ENCODE measurements around the gene EIF1.
"Not testable (repeated sequence)": the region's sequence is repeated elsewhere in the genome, so short reads cannot be mapped to it uniquely, and the experiment has no call there.

Gene EIF1

DNA sequence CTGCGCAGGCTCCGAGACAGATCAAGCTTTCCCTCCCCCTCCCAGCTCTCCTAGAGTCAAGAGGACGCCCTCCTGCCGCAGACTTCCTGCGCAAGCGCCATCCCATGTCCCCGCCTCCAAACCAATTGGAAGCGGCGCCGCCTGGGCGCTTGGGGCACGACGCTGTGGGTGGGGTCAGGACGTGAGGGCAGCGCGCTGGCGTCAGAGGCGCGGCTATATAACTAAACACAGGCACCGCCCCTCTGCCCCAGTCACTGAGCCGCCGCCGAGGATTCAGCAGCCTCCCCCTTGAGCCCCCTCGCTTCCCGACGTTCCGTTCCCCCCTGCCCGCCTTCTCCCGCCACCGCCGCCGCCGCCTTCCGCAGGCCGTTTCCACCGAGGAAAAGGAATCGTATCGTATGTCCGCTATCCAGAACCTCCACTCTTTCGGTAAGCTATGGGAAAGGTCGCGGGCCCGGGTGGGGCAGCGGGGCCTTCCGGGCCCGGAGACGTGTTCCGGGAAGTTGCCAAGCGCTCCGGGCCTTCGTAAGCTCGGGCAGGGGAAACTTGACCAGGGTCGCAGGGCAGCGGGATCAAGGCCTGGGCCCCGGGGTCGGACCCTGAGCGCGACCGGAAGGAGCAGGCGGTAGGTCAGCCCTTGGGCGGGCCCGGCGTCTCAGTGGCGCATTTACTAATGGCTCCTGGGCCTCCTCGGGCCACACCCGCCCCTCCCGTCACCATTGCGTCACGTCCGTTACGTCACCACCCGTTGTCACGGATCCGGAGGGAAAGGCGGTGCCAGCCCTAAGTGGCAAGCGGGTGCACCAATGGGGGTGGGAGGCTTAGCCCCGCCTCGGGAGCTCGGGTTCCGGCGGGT, at the start of gene EIF1:
Gene EIF1, plus strand, starts transcription at position 245 of the 856 bp plus-strand sequence. Its CDS starts 154 bp downstream, at position 399.
- Mint-ChIP-seq H3K9me3 (no peaks in the 10 kb centered on the region), H3K27ac (peak within 1 kb of the TSS; percentile 94), H3K4me3 (peak within 1 kb of the TSS; percentile 94), H3K27me3 (no peaks in the 10 kb centered on the region), H3K36me3 (ENCODE audit: low read depth) (peaks cover 49% of the 10 kb centered on the region), H3K4me1 (peaks cover 41% of the 10 kb centered on the region)
- DNase-seq (peak; percentile 100), ATAC-seq (peak; percentile 79)

DNA sequence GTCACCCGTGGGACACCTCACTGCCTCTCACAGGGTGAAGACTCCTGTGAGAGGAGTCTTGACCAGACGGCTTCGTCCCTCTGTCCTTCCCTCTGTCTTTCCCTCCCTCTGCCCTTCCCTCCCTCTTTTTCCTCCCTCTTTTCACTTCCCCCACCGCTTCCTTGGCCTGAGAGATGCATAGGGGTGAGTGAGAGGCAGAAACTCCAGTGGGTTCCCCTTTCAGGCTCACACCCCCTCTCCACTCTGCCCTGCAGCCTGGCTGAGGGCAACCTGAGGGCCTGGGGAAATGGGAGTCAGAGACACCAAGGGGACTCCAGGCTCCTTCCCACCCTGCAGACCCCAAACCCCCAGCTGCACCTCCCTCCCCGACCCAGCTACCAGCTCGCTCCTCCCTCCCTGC, 49.7 kb upstream of the EIF1 start:
- H3K4me1 Mint-ChIP-seq: no peaks in the 10 kb centered on the region
- H3K27me3 Mint-ChIP-seq: no peaks in the 10 kb centered on the region
- H3K9me3 Mint-ChIP-seq: no peaks in the 10 kb centered on the region
- ATAC-seq: no peak
- no peak overlapping the region for H3K27ac Mint-ChIP-seq
- H3K4me3 Mint-ChIP-seq: no peak overlapping the region
- no peak for DNase-seq
- no peaks in the 10 kb centered on the region for H3K36me3 Mint-ChIP-seq (ENCODE audit: low read depth)

DNA sequence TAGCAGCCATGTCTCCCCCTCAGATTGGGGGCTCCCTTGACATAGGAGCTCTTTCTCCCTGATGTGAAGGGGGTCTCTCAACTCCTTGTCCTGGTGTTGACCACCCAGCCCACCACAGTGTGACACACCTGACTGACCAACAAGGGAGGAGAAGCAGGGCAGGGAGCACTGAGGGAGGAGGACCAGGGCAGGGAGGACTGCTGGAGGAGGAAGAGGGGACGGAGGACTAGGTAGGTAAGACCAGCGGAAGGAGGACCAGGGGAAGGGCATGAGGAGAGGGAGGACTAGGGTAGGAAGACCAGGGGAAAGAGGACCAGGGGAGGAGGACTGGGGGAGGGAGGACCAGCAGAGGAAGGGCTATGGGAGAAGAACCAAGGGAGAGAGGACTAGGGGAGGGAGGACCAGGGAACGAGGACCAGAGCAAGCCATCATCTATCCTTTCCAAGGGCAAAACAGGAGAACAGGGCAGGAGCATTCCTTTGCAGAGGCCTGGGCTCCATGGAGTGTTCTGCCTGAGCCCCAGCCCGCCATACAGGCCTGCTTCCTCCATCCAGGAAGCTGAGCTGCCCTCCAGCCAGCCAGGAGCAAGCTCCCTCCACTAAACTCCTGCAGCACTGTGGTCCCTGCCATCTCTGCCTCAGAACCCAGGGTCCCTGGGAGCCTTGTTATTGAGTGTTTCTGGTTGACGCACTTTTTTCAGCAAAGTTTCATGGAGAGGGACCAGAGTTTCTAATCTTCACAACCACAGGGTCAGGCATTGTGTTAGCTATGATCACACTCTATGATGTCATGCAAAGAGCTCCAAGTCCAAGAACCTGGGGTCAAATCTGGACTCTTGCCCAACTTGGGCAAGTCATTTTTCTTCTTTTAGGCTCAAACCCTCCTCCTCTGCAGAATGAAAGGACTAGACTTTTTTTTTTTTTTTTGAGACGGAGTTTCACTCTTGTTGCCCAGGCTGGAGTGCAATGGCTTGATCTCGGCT, 48.9 kb upstream of the EIF1 start:
- no peaks in the 10 kb centered on the region for H3K27me3 Mint-ChIP-seq
- ATAC-seq: no peak
- no peaks in the 10 kb centered on the region for H3K4me1 Mint-ChIP-seq
- no peak overlapping the region for H3K4me3 Mint-ChIP-seq
- no peak overlapping the region for H3K27ac Mint-ChIP-seq
- DNase-seq: no peak
- no peaks in the 10 kb centered on the region for H3K9me3 Mint-ChIP-seq
- no peaks in the 10 kb centered on the region for H3K36me3 Mint-ChIP-seq (ENCODE audit: low read depth)

DNA sequence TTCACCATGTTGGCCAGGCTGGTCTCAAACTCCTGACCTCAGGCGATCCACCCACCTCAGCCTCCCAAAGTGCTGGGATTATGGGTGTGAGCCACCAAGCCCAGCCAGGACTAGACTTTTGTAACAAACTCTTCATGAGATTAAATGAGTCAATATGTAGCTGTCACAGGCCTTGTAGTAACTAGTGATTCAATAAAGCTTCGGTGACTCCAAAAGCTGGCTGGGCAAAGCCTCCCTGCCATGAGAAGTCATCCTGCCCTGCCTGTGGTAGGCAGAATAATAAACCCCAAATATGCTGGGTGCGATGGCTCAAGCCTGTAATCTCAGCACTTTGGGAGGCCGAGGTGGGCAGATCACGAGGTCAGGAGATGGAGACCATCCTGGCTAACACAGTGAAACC, 48.1 kb upstream of the EIF1 start:
- not testable (repeated sequence) for H3K27ac Mint-ChIP-seq; H3K27me3 Mint-ChIP-seq; DNase-seq; ATAC-seq; H3K36me3 Mint-ChIP-seq (ENCODE audit: low read depth); H3K4me1 Mint-ChIP-seq; H3K9me3 Mint-ChIP-seq; H3K4me3 Mint-ChIP-seq

DNA sequence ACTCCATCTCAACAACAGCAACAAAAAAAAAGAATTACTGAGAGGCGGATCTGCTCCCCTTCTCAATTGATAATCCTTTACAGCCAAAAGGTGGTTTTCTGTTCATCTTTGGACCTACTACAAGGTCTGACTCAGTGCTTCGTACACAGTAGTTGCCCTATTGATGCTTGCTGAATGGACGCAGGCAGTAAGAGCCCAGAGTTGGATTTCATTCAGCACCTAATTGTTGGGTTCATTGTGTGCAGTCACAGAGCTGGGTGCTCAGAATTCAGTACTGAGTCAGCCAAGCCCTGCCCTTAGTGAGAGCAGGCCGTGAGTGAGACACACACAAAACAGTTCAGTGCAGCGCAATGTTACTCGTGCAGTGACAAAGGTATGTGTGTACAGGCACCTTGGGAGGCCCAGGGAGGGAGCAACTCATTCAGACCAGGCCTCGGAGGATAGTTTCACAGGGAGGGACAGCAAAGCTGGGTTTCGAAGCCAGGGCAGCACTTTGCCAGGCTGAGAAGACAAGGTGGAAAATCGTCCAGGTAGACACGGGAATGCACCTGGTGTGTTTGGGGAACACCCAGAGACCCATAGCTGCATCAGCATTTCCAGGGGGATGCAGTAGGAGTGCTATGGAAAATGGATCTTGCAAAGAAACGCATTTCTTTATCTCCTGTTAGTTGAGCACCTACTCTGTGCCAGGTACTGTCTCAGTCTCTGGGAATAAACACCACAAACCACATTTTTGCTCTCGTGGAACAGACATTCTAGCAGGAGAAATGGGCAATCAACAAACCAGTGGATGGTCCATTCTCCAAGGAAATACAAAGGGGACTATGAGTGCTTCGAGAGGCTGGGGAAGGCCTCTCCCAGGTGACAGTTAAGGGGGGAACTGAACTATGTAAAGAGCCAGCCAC, 46.2 kb upstream of the EIF1 start:
- H3K27ac Mint-ChIP-seq: no peak overlapping the region
- H3K36me3 Mint-ChIP-seq (ENCODE audit: low read depth): no peaks in the 10 kb centered on the region
- ATAC-seq: no peak
- no peaks in the 10 kb centered on the region for H3K4me1 Mint-ChIP-seq
- no peak overlapping the region for H3K4me3 Mint-ChIP-seq
- H3K27me3 Mint-ChIP-seq: no peaks in the 10 kb centered on the region
- no peak for DNase-seq
- H3K9me3 Mint-ChIP-seq: no peaks in the 10 kb centered on the region

DNA sequence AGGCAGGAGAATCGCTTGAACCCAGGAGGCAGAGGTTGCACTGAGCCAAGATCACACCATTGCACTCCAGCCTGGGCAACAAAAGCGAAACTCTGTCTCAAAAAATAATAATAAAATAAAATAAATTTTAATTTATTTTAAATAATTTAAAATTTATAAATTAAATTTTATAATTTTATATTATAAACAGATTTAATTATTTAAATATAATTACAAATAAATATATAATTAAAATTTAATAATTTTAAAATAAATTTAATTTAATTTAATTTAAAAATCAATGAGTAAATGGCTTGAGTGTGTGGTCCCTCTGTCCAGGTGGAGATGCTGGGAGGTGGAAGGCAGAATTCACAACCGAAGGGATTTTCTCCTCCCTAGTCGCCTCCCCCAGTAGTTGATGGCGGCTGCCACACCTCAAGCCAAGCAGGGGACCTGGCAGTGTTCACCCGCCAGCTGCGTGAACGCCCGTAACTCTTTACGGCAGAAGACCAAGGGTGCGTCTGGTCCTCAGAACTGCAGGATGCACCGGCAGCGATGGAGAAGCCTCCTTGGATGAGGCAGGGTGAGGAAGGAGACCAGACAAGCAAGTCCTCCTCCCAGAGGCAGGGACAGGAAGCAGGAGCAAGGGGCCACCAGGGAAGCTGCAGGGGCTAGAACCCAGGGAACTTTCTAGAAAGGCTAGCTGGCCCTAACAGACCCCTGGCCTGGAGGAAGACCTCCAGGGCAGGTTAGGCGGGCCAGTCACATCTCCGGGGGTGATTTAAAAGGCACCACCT, 41.5 kb upstream of the EIF1 start:
- ATAC-seq: no peak
- no peak overlapping the region for H3K27ac Mint-ChIP-seq
- H3K4me1 Mint-ChIP-seq: peaks cover 8% of the 10 kb centered on the region
- H3K36me3 Mint-ChIP-seq (ENCODE audit: low read depth): no peaks in the 10 kb centered on the region
- no peak for DNase-seq
- peaks cover 2% of the 10 kb centered on the region for H3K27me3 Mint-ChIP-seq
- H3K9me3 Mint-ChIP-seq: no peaks in the 10 kb centered on the region
- H3K4me3 Mint-ChIP-seq: no peak overlapping the region

DNA sequence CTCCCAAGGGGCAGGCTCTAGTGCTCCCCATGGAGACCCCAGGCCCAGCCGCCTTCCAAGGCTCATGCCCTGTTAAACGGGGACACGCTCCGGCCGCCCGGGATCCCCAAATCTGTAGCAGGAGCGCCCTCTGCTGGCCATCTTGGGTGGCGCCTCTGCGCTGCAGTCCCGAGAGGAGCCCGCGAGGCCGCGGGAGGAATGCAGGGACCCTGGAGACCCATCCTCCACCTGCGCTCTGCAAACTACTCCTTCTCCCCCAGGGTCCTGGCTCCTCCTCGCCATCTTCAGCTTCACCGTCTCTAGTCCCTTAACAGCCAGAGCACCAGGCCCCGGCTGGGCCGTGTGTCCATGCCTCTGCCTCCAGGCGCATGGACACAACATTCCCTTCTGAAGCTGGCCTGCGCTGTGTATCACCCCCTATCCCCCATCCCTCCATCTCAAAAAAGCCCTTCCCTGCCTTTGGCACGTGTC, 40.7 kb upstream of the EIF1 start:
- Mint-ChIP-seq H3K27me3 (peaks cover 2% of the 10 kb centered on the region), H3K4me3 (peak overlapping the region; percentile 35), H3K36me3 (ENCODE audit: low read depth) (no peaks in the 10 kb centered on the region), H3K4me1 (peaks cover 8% of the 10 kb centered on the region), H3K27ac (no peak overlapping the region), H3K9me3 (no peaks in the 10 kb centered on the region)
- ATAC-seq (peak; percentile 74), DNase-seq (peak; percentile 95)

DNA sequence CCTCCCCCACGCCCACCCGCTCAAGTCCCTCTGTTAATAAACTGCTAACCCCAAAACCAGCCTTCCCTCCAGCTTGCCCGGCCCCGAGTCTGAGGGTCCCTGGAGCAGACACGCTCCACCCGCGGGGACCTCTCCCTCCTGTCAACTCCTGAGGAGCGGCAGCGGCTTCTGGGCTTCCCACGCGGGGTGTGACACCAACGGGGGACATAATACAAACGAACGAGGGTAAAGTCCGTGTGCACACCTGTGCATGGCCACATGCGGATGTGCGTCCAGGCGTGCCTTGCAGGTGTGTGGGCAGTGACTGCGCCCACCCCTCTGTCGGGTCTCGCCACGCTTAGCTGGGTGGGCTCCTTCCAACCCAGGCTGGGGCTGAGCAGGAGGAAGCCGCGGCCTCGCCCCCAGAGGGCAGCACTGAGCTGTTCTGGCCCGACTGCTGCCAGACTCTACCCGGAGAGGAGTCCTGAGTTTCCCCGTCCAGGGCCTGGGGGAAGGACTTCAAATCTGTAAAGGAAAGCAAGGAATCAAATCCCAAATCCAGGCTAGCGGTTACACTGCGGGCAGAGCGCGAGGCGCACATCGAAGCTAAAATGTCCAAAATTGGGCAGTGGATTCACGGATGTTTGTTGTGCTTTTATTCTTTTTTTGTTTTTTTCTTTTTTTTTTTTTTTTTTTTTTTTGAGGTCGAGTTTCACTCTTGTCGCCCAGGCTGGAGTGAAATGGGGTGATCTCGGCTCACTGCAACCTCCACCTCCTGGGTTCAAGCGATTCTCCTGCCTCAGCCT, 40.1 kb upstream of the EIF1 start:
- no peaks in the 10 kb centered on the region for H3K9me3 Mint-ChIP-seq
- peaks cover 8% of the 10 kb centered on the region for H3K4me1 Mint-ChIP-seq
- DNase-seq: peak; percentile 92
- peak overlapping the region; percentile 44 for H3K4me3 Mint-ChIP-seq
- ATAC-seq: peak; percentile 82
- H3K27ac Mint-ChIP-seq: no peak overlapping the region
- H3K27me3 Mint-ChIP-seq: peaks cover 2% of the 10 kb centered on the region
- H3K36me3 Mint-ChIP-seq (ENCODE audit: low read depth): no peaks in the 10 kb centered on the region

DNA sequence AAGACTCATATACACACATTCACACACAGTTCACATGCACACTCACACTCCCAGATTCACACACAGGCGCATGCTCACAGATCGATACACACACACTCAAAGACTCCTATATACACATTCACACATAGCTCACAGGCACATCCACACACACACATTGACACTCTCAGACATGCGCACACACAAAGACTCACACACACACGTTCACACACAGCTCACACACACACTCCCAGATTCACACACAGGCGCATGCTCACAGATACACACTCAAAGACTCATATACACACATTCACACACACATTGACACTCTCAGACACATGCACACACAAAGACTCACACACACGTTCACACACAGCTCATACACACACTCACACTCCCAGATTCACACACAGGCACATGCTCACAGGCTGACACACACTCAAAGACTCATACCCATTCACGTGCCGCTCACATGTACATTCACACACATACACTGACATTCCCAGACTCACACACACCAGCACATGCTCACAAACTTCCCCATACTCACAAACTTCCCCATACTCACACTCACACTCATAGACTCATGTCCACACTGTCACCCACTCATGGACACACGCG, 38.7 kb upstream of the EIF1 start:
- Mint-ChIP-seq H3K27me3 (peaks cover 2% of the 10 kb centered on the region), H3K4me3 (no peak overlapping the region), H3K9me3 (no peaks in the 10 kb centered on the region), H3K36me3 (ENCODE audit: low read depth) (no peaks in the 10 kb centered on the region), H3K27ac (no peak overlapping the region), H3K4me1 (peaks cover 8% of the 10 kb centered on the region)
- no peak for DNase-seq
- ATAC-seq: no peak

DNA sequence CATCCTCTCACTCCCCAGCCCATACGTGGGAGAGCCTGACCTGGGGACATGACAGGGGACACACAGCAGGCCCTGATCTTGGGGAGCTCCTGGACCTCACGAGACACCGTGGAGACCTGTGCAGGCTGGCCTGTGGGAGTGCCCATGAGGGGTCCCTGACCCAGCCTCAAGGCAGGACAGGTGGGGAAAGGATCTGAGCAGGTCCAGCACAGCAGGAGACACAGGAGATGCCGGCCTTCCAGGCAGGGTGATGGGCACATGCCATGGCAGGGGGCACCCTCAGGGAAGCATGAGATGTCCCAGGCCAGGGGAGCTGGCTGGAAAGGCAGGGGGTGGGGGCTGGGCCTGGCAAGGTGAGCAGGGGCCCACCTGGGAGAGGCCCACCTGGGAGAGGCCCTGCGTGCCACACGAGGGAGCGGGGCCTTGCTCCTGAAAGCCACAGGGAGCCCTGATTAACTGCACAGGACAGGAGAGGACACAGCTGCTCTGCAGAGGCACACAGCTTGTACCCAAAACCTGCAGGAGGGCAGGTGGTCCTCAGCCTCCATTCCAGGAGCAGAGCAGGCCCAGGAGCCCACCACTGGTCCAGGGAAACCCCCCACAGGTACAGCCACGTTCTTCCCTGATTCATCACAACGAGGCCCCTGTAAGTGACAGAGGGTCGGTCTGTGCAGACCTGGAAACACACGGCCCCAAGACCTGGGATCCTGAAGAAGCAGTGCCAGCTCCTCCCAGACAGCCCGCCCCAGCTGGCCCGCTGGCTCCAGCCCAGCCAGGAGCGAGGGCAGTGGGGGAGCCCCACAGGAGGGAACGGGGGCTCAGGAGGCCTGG, 37.7 kb upstream of the EIF1 start:
- peaks cover 2% of the 10 kb centered on the region for H3K27me3 Mint-ChIP-seq
- H3K4me3 Mint-ChIP-seq: no peak overlapping the region
- H3K9me3 Mint-ChIP-seq: no peaks in the 10 kb centered on the region

DNA sequence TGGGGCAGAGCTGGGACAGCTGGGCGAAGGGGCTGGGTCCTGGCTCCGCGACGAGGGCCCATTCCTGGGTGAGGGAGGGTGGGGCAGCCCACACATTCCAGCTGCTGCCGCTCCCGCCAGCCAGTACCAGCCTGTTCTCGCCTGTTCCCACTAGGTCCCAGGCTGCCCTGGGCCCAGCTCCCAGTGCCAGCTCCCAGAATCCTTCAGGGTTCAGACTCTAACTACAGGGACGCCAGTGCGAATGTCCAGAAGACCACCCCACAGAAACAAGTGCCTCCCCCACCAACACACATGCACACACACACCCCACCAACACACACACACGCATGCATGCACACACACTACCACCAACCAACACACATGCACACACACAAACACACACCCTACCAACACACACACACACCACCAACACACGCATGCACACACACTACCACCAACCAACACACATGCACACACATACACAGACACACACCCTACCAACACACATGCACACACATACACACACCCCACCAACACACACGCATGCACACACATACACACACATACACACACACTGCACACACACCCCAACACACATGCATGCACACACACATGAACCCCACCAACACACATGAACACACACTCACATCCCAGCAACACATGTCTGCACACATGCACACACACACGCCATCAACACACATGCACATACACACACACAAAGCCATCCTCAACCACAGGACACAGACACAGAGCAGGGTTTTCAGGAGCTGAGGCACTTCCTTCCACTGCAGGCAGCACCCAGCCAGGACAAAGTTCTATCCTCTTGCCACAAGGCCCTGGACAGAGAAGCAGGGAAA, 36.8 kb upstream of the EIF1 start:
- Mint-ChIP-seq H3K36me3 (ENCODE audit: low read depth) (no peaks in the 10 kb centered on the region), H3K4me1 (peaks cover 8% of the 10 kb centered on the region), H3K9me3 (no peaks in the 10 kb centered on the region), H3K4me3 (no peak overlapping the region), H3K27me3 (peaks cover 2% of the 10 kb centered on the region), H3K27ac (no peak overlapping the region)
- no peak for ATAC-seq
- DNase-seq: no peak

More for the DNA sequence above, 37.7 kb upstream of the EIF1 start:
- ATAC-seq: no peak
- H3K27ac Mint-ChIP-seq: no peak overlapping the region
- no peak for DNase-seq
- peaks cover 8% of the 10 kb centered on the region for H3K4me1 Mint-ChIP-seq
- no peaks in the 10 kb centered on the region for H3K36me3 Mint-ChIP-seq (ENCODE audit: low read depth)

All from activated naive CD8-positive, alpha-beta T cell treated with anti-CD3 and anti-CD28 coated beads, Interleukin-2, amount 50 U/mL, for 24 hours (primary cell).